ENCODE results near the gene CKB.

The CKB gene

DNA sequence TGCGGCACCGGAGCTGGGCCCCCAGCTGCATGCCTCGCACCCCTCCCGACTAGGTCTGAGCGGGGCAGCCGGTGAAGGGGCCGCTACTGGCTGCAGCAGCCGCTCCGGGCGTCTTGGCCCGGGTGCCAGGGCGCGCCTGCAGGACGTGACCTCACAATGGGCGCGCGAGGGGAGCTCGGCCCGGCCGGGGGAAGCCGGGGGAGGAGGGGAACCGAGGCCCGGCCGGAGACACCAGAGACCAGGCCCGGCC, 39.5 kb upstream of the CKB start:
- DNase-seq (ENCODE audit: low read depth in 1 of 2, low spot score in 1 of 2), result no peak
- Histone ChIP-seq H3K27ac (replicated peaks) (peak overlapping the region; percentile 83), H3K4me3 (replicated peaks; ENCODE audit: insufficient read depth, low read length) (peak overlapping the region; percentile 99), H3K27me3 (ENCODE audit: insufficient read depth, poor library complexity, severe bottlenecking) (no peaks in the 10 kb centered on the region)
- no peak for TF ChIP-seq POLR2AphosphoS5 (IDR thresholded peaks at IDR 0.05; ENCODE audit: low read depth)
- TF ChIP-seq, protein P1, sequence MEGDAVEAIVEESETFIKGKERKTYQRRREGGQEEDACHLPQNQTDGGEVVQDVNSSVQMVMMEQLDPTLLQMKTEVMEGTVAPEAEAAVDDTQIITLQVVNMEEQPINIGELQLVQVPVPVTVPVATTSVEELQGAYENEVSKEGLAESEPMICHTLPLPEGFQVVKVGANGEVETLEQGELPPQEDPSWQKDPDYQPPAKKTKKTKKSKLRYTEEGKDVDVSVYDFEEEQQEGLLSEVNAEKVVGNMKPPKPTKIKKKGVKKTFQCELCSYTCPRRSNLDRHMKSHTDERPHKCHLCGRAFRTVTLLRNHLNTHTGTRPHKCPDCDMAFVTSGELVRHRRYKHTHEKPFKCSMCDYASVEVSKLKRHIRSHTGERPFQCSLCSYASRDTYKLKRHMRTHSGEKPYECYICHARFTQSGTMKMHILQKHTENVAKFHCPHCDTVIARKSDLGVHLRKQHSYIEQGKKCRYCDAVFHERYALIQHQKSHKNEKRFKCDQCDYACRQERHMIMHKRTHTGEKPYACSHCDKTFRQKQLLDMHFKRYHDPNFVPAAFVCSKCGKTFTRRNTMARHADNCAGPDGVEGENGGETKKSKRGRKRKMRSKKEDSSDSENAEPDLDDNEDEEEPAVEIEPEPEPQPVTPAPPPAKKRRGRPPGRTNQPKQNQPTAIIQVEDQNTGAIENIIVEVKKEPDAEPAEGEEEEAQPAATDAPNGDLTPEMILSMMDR (IDR thresholded peaks at IDR 0.05; ENCODE audit: insufficient read depth, low read length), result no peak
- TF ChIP-seq GABPA (IDR thresholded peaks at IDR 0.05; ENCODE audit: low read depth), result no peak
- TF ChIP-seq SPI1 (IDR thresholded peaks at IDR 0.05; ENCODE audit: borderline replicate concordance, low read depth), result no peak
- TF ChIP-seq, protein P2, sequence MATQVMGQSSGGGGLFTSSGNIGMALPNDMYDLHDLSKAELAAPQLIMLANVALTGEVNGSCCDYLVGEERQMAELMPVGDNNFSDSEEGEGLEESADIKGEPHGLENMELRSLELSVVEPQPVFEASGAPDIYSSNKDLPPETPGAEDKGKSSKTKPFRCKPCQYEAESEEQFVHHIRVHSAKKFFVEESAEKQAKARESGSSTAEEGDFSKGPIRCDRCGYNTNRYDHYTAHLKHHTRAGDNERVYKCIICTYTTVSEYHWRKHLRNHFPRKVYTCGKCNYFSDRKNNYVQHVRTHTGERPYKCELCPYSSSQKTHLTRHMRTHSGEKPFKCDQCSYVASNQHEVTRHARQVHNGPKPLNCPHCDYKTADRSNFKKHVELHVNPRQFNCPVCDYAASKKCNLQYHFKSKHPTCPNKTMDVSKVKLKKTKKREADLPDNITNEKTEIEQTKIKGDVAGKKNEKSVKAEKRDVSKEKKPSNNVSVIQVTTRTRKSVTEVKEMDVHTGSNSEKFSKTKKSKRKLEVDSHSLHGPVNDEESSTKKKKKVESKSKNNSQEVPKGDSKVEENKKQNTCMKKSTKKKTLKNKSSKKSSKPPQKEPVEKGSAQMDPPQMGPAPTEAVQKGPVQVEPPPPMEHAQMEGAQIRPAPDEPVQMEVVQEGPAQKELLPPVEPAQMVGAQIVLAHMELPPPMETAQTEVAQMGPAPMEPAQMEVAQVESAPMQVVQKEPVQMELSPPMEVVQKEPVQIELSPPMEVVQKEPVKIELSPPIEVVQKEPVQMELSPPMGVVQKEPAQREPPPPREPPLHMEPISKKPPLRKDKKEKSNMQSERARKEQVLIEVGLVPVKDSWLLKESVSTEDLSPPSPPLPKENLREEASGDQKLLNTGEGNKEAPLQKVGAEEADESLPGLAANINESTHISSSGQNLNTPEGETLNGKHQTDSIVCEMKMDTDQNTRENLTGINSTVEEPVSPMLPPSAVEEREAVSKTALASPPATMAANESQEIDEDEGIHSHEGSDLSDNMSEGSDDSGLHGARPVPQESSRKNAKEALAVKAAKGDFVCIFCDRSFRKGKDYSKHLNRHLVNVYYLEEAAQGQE (IDR thresholded peaks at IDR 0.05; ENCODE audit: insufficient replicate concordance, low read depth), result no peak

DNA sequence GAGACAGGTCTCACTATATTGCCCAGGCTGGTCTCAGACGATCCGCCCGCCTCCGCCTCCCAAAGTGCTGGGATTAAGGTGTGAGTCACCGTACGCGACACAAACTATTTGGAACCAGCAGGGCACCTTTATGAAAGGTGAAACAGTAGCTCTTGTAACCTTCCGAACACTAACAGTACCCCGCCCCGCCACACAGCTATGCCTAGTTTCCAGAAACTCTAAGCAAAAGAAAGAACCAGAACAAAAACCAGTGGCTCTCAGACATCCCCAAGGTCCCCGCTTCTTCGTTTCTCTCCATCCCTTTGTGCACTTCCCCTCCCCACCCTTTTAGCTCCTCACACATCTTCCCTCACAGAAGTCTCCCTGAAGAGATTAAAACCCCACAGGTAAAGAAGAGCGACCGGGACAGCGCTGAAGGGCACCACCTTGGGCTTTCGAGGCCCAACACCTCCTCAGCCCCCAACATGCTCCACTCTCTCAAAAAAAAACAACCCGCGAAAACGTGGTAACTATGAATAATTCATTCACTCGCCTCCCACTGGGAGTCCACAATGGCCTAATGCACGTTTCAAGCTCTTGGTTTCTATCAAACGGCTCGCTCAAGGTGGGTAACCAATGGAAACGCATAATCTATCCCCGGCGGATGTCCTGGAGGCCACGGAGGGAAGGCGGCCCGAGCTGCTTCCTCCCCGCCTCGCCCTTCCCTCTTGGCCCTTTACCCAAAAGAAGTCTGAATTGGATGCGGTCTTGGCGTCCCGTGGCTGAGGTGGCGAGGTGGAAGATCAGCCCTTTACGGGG, 39.0 kb upstream of the CKB start:
- peak overlapping the region; percentile 83 for H3K27ac ChIP-seq (replicated peaks)
- TF ChIP-seq, protein P2 (IDR thresholded peaks at IDR 0.05; ENCODE audit: insufficient replicate concordance, low read depth), result no peak
- no peak for TF ChIP-seq GABPA (IDR thresholded peaks at IDR 0.05; ENCODE audit: low read depth)
- no peak for TF ChIP-seq POLR2AphosphoS5 (IDR thresholded peaks at IDR 0.05; ENCODE audit: low read depth)
- TF ChIP-seq SPI1 (IDR thresholded peaks at IDR 0.05; ENCODE audit: borderline replicate concordance, low read depth), result 0 out of 2 replicates have a peak, but pooled peaks have one; percentile 40
- TF ChIP-seq, protein P1 (IDR thresholded peaks at IDR 0.05; ENCODE audit: insufficient read depth, low read length), result no peak
- no peaks in the 10 kb centered on the region for H3K27me3 ChIP-seq (ENCODE audit: insufficient read depth, poor library complexity, severe bottlenecking)
- peak overlapping the region; percentile 99 for H3K4me3 ChIP-seq (replicated peaks; ENCODE audit: insufficient read depth, low read length)
- DNase-seq (ENCODE audit: low read depth in 1 of 2, low spot score in 1 of 2), result peak in 1 of 2 experiments; percentile 55

DNA sequence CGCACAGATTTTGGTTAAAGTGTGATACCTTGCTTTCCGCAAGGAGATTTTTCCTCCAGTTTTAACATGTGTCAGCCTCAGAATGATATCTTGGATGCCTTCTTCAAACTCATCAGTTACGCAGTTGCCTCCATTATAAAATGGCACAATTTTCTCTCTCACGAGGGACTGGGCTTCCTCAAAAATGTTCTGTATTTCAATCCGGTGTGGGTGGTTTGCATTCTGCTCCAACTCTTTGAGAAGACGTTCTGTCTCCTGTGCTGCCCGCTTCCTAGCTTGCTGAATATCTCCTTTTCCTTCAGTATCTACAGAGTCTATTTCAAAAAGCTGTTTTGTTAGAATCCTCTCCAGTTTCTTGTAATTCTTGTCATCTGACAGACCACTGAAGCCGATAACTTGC, 38.1 kb upstream of the CKB start:
- H3K27ac ChIP-seq (replicated peaks), result no peak overlapping the region
- H3K4me3 ChIP-seq (replicated peaks; ENCODE audit: insufficient read depth, low read length), result no peak overlapping the region
- no peaks in the 10 kb centered on the region for H3K27me3 ChIP-seq (ENCODE audit: insufficient read depth, poor library complexity, severe bottlenecking)
- no peak for DNase-seq (ENCODE audit: low read depth in 1 of 2, low spot score in 1 of 2)
- TF ChIP-seq SPI1 (IDR thresholded peaks at IDR 0.05; ENCODE audit: borderline replicate concordance, low read depth) (no peak), POLR2AphosphoS5 (IDR thresholded peaks at IDR 0.05; ENCODE audit: low read depth) (no peak), GABPA (IDR thresholded peaks at IDR 0.05; ENCODE audit: low read depth) (no peak)
- TF ChIP-seq, protein P1 (IDR thresholded peaks at IDR 0.05; ENCODE audit: insufficient read depth, low read length), result no peak
- TF ChIP-seq, protein P2 (IDR thresholded peaks at IDR 0.05; ENCODE audit: insufficient replicate concordance, low read depth), result no peak
